IPS-18a (cell line): ENCODE data around the gene ZNF627.

Source experiments
- H3K27ac ChIP-seq: one replicate; pipeline ENCODE4 v1.5.1; 2013; ENCODE audit warnings: low read length
- H3K27me3 ChIP-seq: one replicate; pipeline ENCODE4 v1.6.1; 2013; ENCODE audit warnings: mild to moderate bottlenecking, low read length; ENCODE audit not compliant: control insufficient read depth, insufficient read depth
- H3K36me3 ChIP-seq: one replicate; pipeline ENCODE4 v1.6.1; 2013; ENCODE audit warnings: low read depth, low read length; ENCODE audit not compliant: control insufficient read depth
- H3K4me1 ChIP-seq: one replicate; pipeline ENCODE4 v1.6.1; 2013; ENCODE audit warnings: low read depth, low read length; ENCODE audit not compliant: control insufficient read depth
- H3K4me3 ChIP-seq: one replicate; pipeline ENCODE4 v1.5.1; 2013; ENCODE audit warnings: low read length
- H3K9ac ChIP-seq: one replicate; pipeline ENCODE4 v1.6.1; 2013; ENCODE audit warnings: mild to moderate bottlenecking, low read length, moderate library complexity
- H3K9me3 ChIP-seq: one replicate; pipeline ENCODE4 v1.6.1; 2013; ENCODE audit warnings: low read depth, low read length; ENCODE audit not compliant: control insufficient read depth

The ZNF627 gene

GRCh38 chr19:11577451-11578257 lies 19.6 kb upstream of the ZNF627 start, which contains the start of gene ACP5:
ACP5 (minus strand) TSS chr19:11577645; CDS start chr19:11577317, 328 bp downstream.
- peak within 1 kb of the TSS; percentile 43 for H3K4me3 ChIP-seq

GRCh38 chr19:11578258-11579142 lies 18.8 kb upstream of the ZNF627 start:
- Histone ChIP-seq H3K4me3 (peak overlapping the region; percentile 43), H3K36me3 (no peaks in the 10 kb centered on the region), H3K27me3 (no peaks in the 10 kb centered on the region), H3K27ac (no peak overlapping the region), H3K4me1 (no peaks in the 10 kb centered on the region), H3K9me3 (no peaks in the 10 kb centered on the region), H3K9ac (no peak overlapping the region)

More at GRCh38 chr19:11577451-11578257, 19.6 kb upstream of the ZNF627 start, which contains the start of gene ACP5:
- Histone ChIP-seq H3K36me3 (no peaks in the 10 kb centered on the region), H3K4me1 (no peaks in the 10 kb centered on the region), H3K9ac (no peak within 1 kb of the TSS), H3K27me3 (no peaks in the 10 kb centered on the region), H3K9me3 (no peaks in the 10 kb centered on the region), H3K27ac (no peak within 1 kb of the TSS)

GRCh38 chr19:11580116-11580515 lies 17.2 kb upstream of the ZNF627 start:
- Histone ChIP-seq H3K9me3 (no peaks in the 10 kb centered on the region), H3K27ac (no peak overlapping the region), H3K4me3 (no peak overlapping the region), H3K9ac (no peak overlapping the region), H3K4me1 (no peaks in the 10 kb centered on the region), H3K36me3 (no peaks in the 10 kb centered on the region), H3K27me3 (no peaks in the 10 kb centered on the region)

GRCh38 chr19:11581740-11582139 lies 15.5 kb upstream of the ZNF627 start:
- H3K27ac ChIP-seq, result no peak overlapping the region
- H3K4me1 ChIP-seq, result no peaks in the 10 kb centered on the region
- H3K9ac ChIP-seq, result no peak overlapping the region

GRCh38 chr19:11586331-11586730 lies 11.0 kb upstream of the ZNF627 start:
- Histone ChIP-seq H3K27me3 (no peaks in the 10 kb centered on the region), H3K4me3 (no peak overlapping the region), H3K4me1 (no peaks in the 10 kb centered on the region), H3K9ac (no peak overlapping the region), H3K36me3 (no peaks in the 10 kb centered on the region), H3K27ac (no peak overlapping the region), H3K9me3 (no peaks in the 10 kb centered on the region)

More at GRCh38 chr19:11581740-11582139, 15.5 kb upstream of the ZNF627 start:
- no peaks in the 10 kb centered on the region for H3K36me3 ChIP-seq
- H3K27me3 ChIP-seq, result no peaks in the 10 kb centered on the region
- no peak overlapping the region for H3K4me3 ChIP-seq
- H3K9me3 ChIP-seq, result no peaks in the 10 kb centered on the region

GRCh38 chr19:11587302-11587974 lies 9.8 kb upstream of the ZNF627 start:
- Histone ChIP-seq H3K36me3 (no peaks in the 10 kb centered on the region), H3K27ac (no peak overlapping the region), H3K9me3 (no peaks in the 10 kb centered on the region), H3K27me3 (no peaks in the 10 kb centered on the region), H3K4me3 (no peak overlapping the region), H3K9ac (no peak overlapping the region), H3K4me1 (no peaks in the 10 kb centered on the region)

GRCh38 chr19:11587975-11588631 lies 9.2 kb upstream of the ZNF627 start:
- Histone ChIP-seq H3K27ac (no peak overlapping the region), H3K9me3 (no peaks in the 10 kb centered on the region), H3K4me1 (no peaks in the 10 kb centered on the region), H3K9ac (no peak overlapping the region), H3K36me3 (no peaks in the 10 kb centered on the region), H3K27me3 (no peaks in the 10 kb centered on the region), H3K4me3 (no peak overlapping the region)

- Histone ChIP-seq H3K4me1 (no peaks in the 10 kb centered on the region), H3K9me3 (no peaks in the 10 kb centered on the region), H3K36me3 (no peaks in the 10 kb centered on the region), H3K27ac (no peak overlapping the region), H3K4me3 (no peak overlapping the region), H3K27me3 (no peaks in the 10 kb centered on the region), H3K9ac (no peak overlapping the region)
Measured at GRCh38 chr19:11594084-11594483, 3.2 kb upstream of the ZNF627 start.

- Histone ChIP-seq H3K4me1 (no peaks in the 10 kb centered on the region), H3K36me3 (no peaks in the 10 kb centered on the region), H3K4me3 (no peak overlapping the region), H3K9ac (no peak overlapping the region), H3K27me3 (no peaks in the 10 kb centered on the region), H3K9me3 (no peaks in the 10 kb centered on the region), H3K27ac (no peak overlapping the region)
Measured at GRCh38 chr19:11596156-11596555, 1.1 kb upstream of the ZNF627 start.

GRCh38 chr19:11598103-11598483 lies 810 bp downstream of the ZNF627 start:
- Histone ChIP-seq H3K9ac (peak overlapping the region; percentile 92), H3K27me3 (no peaks in the 10 kb centered on the region), H3K27ac (peak overlapping the region; percentile 92), H3K4me1 (peaks cover 7% of the 10 kb centered on the region), H3K4me3 (peak overlapping the region; percentile 98), H3K36me3 (no peaks in the 10 kb centered on the region), H3K9me3 (no peaks in the 10 kb centered on the region)

GRCh38 chr19:11598746-11599145 lies 1.5 kb downstream of the ZNF627 start:
- H3K4me3 ChIP-seq, result peak overlapping the region; percentile 98
- H3K27me3 ChIP-seq, result no peaks in the 10 kb centered on the region
- H3K9ac ChIP-seq, result peak overlapping the region; percentile 92
- H3K9me3 ChIP-seq, result no peaks in the 10 kb centered on the region
- H3K36me3 ChIP-seq, result no peaks in the 10 kb centered on the region
- peaks cover 7% of the 10 kb centered on the region for H3K4me1 ChIP-seq
- H3K27ac ChIP-seq, result no peak overlapping the region
